Fibroblast of lung (primary cell): Measurements from ENCODE around the gene DNAJB11.

Source experiments
- EZH2 ChIP-seq: IDR thresholded peaks from 2 replicates; pipeline ENCODE4 v1.5.1; 2012; ENCODE audit warnings: low read length, control low read depth, mild to moderate bottlenecking; ENCODE audit errors: missing control alignments
- TF ChIP-seq, protein P1 (sequence below), 2 donors: IDR thresholded peaks in 1 of 2; conservative IDR thresholded peaks in 1 of 2; 1 replicate in 1 of 2; 2 replicates in 1 of 2; pipeline ENCODE4 v1.5.1; 2011 to 2012; ENCODE audit warnings: low read length in 2 of 2, control low read depth in 1 of 2, inconsistent platforms in 1 of 2, low read depth in 1 of 2, mild to moderate bottlenecking in 1 of 2

DNA sequence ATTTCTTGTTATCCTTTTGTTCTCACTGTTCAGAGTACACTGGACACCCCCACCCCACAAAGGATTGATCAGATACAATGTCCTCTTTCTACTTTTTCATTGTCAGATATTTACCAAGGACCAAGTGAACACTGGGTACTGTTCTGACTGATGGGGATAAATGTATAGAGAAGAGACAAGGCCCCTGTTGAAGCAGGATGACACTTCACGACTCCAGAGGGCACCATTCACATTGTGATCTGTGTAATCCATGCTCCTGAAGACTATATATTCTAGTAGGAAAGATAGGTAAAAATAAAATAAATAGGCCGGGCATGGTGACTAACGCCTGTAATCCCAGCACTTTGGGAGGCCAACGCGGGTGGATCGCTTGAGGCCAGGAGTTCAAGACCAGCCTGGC, 19.1 kb upstream of the DNAJB11 start:
- TF ChIP-seq, protein P1, sequence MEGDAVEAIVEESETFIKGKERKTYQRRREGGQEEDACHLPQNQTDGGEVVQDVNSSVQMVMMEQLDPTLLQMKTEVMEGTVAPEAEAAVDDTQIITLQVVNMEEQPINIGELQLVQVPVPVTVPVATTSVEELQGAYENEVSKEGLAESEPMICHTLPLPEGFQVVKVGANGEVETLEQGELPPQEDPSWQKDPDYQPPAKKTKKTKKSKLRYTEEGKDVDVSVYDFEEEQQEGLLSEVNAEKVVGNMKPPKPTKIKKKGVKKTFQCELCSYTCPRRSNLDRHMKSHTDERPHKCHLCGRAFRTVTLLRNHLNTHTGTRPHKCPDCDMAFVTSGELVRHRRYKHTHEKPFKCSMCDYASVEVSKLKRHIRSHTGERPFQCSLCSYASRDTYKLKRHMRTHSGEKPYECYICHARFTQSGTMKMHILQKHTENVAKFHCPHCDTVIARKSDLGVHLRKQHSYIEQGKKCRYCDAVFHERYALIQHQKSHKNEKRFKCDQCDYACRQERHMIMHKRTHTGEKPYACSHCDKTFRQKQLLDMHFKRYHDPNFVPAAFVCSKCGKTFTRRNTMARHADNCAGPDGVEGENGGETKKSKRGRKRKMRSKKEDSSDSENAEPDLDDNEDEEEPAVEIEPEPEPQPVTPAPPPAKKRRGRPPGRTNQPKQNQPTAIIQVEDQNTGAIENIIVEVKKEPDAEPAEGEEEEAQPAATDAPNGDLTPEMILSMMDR (conservative IDR thresholded peaks at IDR 0.05 in 1 of 2, IDR thresholded peaks at IDR 0.05 in 1 of 2; ENCODE audit: low read depth in 1 of 2, low read length in 2 of 2): no peak
- TF ChIP-seq EZH2: no peak
